ENCODE data around the gene NCK2.

NCK2 gene

DNA sequence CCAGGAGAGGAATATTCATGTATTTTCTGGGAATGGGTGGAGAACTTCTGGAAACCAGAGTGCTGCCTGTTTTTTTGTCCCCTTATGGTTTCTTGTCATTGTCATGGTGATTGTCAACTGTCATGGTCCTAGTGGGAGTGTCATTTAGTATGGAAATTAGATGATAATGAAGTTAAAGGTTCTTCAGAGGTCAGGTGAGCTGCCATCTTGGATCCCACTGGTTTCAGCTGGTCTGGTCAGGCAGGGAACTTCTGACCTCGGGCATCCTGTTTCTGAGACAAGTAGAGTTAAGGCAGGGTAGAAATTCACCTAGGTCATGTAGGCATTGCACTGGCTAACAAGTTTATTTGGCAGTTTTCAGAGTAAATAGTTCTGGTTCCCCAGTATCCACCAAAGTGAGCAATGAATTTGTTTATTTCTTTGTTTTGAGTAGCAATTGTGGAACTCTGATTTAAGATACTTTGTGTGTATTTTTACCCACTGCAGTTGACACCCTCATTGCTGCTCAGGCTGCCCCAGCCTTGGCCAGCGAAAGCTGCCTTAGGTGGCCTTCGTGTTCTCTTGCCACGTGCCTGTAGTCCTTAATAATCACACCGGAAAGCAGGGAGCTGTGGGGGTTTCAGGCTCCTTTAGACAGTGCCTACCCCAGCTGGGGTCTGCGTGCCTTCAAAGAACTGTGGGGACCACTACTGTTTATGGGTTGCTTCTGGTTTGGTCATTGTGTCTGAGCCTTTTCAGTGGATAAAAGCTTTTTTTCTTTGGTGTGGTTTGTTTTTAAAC lies 48.7 kb downstream of the NCK2 start:
- no peak for DNase-seq (ENCODE audit: low read depth)

GRCh38 chr2:105794926-105795574 lies 50.3 kb downstream of the NCK2 start:
- DNase-seq (ENCODE audit: low read depth) = no peak

GRCh38 chr2:105795575-105795934 lies 50.8 kb downstream of the NCK2 start:
- DNase-seq (ENCODE audit: low read depth) = no peak

- DNase-seq (ENCODE audit: low read depth) = no peak
Observed at GRCh38 chr2:105796131-105796638, 51.5 kb downstream of the NCK2 start.

DNA sequence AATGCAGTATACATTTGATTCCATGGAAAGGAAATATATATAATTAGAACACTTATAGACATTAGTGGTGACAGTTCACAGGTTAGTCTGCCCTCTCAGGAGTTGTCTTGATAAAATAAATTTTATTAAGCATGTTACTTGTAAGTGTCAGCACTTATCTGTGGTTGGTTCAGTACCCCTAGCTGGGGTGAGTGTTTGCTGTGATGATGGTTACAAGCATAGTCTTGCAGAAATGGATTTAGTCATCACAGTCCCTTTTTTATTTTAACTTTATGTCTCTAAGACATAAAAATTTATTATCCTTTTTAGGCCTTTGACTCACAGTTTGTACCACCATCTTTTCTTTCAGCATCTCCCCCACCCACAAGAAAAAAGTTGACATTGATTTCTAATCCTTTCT lies 52.1 kb downstream of the NCK2 start:
- no peak for DNase-seq (ENCODE audit: low read depth)

DNA sequence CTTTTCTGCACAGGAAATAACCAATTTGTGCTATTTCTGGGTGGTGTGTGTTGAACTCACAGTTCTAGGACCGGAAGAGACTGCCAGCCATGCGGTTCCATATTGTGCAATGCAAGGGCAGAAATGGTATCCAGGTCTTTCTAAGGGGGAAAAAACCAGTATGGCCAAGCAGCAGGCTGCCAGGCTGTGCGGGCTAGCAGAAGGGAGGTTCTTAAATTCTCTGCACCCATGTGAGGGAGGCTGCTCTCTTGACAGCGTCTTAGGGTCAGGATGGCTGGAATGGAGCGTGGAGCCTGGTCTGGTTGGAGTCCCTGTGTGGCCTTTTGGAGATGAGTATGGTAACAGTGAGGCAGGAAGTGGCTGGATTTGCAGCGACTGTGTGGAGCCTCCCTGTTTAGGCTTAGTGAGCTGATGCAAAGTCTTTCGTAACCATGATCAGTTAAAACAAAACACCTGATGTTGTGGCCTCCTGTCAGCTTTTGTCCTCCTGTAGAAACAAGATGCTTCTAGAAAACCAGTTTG lies 52.6 kb downstream of the NCK2 start:
- DNase-seq (ENCODE audit: low read depth) = no peak

DNA sequence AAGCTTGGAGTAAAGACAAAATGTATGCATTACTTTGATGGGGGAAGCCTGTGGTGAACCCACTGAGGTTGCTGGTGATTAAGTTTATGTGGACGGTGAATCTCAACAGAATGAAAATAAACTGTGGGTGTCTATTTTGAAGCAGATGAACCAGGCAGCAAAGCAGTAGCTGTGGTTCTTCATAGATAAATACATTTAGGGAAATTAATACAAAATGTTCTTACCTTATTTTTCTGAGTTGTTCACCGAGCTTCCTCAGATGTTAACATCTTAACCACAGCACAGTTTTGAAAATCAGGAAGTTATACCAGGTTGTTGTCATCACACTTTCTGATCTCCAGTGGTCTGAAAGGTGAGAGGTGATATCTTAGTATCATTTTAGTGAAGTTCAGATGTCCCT lies 53.9 kb downstream of the NCK2 start:
- DNase-seq (ENCODE audit: low read depth) = no peak

GRCh38 chr2:105800036-105800713 lies 55.5 kb downstream of the NCK2 start:
- DNase-seq (ENCODE audit: low read depth) = no peak

DNA sequence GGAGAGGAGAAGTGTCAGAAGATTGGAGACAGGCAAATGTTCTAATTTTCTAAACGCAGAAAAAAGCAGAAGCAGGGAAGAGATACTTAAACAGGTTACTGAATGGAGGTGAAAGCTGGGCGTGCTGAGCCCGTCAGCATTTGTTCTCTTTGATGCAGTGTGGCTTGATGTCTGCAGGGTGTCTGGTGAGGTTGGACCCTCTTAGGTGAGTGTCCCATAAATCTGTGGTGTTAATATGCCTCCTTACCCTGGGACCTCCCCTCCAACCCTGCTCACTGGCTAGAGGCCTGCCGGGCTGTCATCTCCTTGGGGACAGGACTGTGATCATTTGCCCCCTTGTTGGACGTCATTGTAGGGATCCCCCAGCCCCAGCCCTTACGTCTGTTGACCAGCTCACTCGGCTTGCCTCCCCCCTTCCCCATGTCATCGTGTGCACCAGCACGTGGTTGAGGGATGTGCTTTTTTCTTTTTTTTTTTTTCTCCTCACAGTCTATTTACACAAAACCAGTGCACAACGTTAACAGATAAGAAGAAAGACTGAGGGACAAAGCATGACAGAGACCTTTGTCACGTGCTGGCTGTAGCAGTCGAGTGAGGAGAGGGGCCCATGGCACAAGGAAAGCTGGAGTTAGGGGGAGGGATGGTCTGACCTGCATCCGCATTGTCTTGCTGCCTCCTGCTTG lies 56.4 kb downstream of the NCK2 start:
- DNase-seq (ENCODE audit: low read depth) = no peak

GRCh38 chr2:105801961-105802360 lies 57.2 kb downstream of the NCK2 start:
- no peak for DNase-seq (ENCODE audit: low read depth)

DNA sequence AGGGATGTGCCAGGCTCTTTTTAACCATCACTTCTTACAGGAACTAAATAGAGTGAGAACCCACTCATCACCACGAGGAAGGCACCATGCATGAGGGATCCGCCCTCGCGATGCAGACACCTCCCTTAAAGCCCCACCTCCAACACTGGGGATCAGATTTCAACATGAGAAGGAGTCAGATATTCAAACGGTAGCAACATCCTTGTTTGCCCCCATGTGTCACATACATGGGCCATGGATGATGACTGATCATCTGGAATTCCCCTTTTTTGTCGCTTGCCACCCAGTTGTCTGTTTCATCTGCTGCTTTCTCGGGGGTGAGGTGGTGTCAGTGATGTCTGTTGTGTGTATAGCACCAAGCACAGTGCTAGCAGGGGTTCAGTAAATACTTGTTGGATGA lies 57.9 kb downstream of the NCK2 start:
- no peak for DNase-seq (ENCODE audit: low read depth)

DNA sequence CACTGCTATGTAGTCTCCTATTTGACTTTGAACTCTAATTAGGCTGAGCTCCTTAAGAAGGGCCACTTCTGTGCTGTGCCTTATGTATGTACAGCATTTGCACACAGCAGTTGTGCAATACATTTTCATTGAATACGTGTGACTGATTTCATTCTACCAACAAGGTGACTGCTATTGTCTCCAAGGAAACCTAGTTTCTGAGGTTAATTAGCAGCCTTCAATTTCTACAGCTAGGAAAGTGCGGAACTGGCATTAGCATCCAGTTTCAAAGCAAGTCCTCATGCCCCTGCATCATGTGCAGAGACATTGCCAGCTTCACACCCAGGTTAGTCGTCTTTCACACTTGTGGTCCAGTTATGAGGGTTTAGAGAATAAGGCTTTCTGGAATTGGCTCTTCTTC lies 58.6 kb downstream of the NCK2 start:
- DNase-seq (ENCODE audit: low read depth) = no peak

- no peak for DNase-seq (ENCODE audit: low read depth)
Observed at GRCh38 chr2:105803773-105804172, 59.1 kb downstream of the NCK2 start.

- no peak for DNase-seq (ENCODE audit: low read depth)
Observed at GRCh38 chr2:105804266-105804665, 59.6 kb downstream of the NCK2 start.

GRCh38 chr2:105806996-105807395 lies 62.3 kb downstream of the NCK2 start:
- no peak for DNase-seq (ENCODE audit: low read depth)

DNA sequence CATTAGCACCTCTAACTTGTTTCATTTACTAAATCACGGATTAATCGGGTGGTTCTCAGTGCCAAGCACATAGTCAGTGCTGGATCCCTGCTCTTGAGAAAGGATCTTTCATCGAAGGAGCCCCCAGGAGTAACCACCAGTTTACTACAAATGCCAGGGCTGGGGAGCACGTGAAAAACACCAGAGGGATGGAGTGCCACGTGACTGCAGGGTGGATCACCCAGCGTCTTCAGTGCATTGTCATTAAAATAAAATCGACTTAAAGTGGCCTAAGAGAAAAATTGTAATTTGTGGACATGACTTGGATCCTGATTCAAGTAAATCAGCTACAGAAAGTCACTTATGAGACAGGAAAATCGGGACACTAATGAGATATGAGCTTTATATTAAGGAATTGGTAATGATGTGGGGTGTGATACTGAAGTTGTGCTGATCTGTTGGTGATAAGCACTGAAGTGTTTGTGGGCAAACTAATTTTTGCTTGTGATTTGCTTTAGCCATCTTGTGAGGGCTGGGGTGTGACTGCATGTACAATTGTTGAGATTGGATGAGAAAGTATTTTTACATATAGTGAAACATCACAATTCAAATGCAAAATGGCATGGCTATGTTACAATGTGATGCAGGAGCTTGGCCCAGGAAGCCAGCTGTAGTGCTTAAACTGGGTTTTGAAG lies 63.8 kb downstream of the NCK2 start:
- no peak for DNase-seq (ENCODE audit: low read depth)

DNA sequence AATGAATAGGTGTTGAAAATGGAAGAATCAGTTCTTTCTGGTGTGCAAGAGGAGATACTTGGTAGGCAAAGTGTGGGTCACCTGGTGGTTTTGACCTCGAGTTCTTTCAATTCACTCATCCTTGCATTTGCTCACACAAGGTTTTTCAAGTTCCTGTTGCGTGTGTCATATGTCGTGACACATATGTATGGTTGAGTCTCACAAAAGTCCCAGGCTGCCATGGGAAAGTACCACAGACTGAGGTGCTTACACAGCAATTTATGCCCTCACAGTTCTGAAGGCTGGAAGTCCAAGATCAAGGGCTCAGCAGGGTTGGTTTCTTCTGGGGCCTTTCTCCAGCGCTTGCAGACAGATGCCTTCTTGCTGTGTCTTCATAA lies 64.4 kb downstream of the NCK2 start:
- DNase-seq (ENCODE audit: low read depth) = no peak

- no peak for DNase-seq (ENCODE audit: low read depth)
Observed at GRCh38 chr2:105809723-105810122, 65.0 kb downstream of the NCK2 start.

- DNase-seq (ENCODE audit: low read depth) = no peak
Observed at GRCh38 chr2:105812180-105813044, 67.7 kb downstream of the NCK2 start.

GRCh38 chr2:105813045-105813315 lies 68.3 kb downstream of the NCK2 start:
- no peak for DNase-seq (ENCODE audit: low read depth)

DNA sequence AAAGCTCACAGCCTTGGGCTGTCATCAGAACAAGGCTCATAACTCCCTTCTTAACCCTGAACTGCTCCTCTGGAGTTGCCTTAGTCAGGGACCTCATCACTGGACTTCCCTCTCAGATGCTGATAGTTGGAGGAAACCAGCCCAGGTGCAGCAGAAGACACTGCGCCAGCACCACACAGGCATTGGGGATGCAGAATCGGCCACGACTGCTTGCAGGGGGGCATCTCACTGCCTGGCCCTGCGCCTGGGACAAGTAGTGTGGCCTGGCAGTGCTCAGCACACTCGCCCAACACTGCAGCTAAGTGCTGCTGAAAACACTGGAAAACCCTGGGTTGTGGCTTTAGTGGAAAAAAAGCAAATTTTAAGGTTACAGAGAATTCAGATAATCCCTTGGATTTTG lies 68.7 kb downstream of the NCK2 start:
- DNase-seq (ENCODE audit: low read depth) = no peak
